Glomerular endothelial cell (primary cell): ENCODE data around the gene COG2. TPM values are rescaled to one million over a fixed set of nuclear protein-coding genes. Genes with fewer than 3 reads are reported as not detected.
"Not testable (repeated sequence)": the region's sequence is repeated elsewhere in the genome, so short reads cannot be mapped to it uniquely, and the experiment has no call there.

Source experiments
- DNase-seq: peaks from one replicate; pipeline ENCODE4 v3.0.0-alpha.2; 2011; ENCODE audit warnings: low read depth, low spot score; ENCODE audit errors: extremely low read depth
- total RNA-seq: library from RNA; depleted of rRNA; stranded (reverse); fragments of >200 nt; gene quantifications from 2 replicates; pipeline ENCODE4 v1.2.3, GENCODE V29; 2015

The COG2 gene
- total RNA-seq, 1 donor from 2014 or later, result 18.7 TPM

GRCh38 chr1:230674581-230674980 is 32.3 kb downstream of the COG2 start:
- no peak for DNase-seq

DNA sequence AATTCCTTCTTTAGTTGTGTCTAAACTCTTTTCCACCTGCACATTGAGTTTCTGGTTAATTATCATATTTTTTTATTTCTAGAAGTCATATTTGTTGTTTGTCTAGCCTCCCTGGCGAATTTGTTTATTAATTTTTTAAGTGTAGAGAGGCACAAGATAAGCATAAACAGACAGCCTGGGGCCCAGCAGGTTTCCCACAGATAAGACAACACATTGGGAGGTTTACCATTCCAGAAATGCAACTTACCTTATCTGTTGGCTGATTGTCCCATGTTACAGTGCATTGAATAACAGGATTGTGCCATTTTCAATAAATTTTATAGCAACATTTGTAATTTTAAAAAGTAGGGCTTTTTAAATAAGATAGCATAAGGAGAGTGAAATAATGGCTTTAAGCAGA is 34.9 kb downstream of the COG2 start:
- DNase-seq, result no peak

GRCh38 chr1:230679192-230679591 is 36.9 kb downstream of the COG2 start:
- no peak for DNase-seq

DNA sequence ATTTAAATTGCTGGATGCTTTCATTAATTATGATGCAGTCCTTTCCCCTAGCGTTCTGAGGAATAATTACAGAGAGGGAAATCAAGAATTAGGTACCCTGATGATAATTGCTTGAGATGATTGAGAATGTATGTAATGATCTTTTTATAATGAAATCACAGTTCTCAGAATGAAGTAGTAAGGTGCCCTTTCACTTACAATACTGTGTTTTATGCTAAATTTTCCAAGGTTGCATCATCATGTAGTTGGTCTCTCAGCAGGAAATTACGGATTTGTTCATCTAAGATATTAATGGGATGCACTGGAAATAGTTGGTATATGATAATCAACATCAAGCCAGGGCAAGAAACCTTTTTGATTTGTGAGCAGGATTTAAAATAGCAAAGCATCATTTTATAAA is 37.5 kb downstream of the COG2 start:
- DNase-seq, result no peak

- DNase-seq, result no peak
Measured at GRCh38 chr1:230680300-230681025, 38.2 kb downstream of the COG2 start.

DNA sequence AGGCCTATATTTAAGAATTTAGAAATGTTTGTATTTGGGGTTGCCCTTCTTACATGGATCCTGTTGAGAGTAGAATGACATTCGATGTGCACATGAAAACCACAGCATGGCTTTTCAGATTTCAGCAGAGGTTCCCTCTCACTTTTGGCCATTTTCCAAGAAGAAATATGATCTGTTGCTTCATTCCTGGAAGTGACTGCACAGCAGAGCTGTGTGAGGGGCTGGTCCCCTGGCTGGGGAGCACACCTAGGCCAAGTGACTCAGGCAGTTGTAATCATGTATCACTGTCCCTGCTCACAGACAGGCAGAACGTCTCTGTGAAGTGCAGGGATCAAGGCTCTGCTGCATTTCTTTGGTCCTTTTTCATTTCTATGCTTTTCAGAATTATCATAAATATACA is 39.3 kb downstream of the COG2 start:
- DNase-seq, result no peak

DNA sequence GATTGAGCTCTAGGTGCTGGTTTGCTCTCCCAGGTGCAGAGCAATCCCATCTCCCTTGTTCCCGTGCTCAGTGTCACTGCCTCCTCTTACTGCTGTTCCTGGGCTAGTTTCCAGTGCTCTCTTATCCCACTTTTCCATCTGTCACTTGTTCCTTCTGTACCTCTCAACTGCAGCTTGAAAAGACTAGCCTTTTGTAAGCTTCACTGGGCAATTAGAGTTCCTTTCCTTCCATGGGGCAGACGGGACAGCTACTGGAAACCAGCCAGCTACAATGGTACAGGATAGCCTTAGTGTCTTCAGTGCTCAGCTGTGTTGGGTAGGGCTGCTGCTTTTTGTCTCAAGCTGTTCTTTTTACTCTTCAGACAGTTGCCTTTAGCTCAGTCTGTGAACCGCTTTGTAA is 40.0 kb downstream of the COG2 start:
- no peak for DNase-seq

DNA sequence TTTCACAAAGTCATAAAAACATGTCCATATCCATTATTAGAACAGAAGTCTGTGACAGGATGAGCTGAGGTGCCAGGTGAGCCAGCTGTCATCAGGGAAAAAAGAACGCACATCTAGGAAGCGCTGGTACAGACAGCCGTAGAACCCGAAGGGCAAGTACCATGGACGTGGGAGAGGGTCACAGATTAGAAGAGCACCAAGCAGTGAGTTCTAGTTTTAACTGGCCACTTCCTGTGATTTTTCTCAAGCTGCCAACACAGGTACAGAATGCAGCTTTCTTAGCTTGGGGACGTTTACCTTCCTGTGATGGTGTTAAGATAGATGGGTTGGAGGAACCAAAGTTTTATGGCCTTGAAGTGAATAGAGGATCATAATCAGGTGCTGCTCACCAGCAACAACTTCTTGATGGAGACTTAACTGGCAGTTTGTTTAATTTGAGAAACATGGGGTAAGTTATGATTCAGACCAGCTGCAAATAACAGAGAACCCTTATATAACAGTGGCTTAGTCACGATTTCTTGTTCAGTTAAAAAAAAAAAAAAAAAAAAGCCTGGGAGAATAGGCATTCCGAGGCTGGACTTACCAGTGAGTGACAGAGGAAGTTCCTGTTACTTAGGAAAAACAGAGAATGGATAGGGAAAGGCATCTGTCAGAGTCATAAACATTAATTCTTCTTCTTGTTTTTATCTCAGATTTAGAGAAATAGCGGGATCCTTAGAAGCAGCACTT is 40.8 kb downstream of the COG2 start:
- no peak for DNase-seq

- DNase-seq, result no peak
Measured at GRCh38 chr1:230684146-230684545, 41.9 kb downstream of the COG2 start.

GRCh38 chr1:230684998-230685397 is 42.7 kb downstream of the COG2 start:
- no peak for DNase-seq

DNA sequence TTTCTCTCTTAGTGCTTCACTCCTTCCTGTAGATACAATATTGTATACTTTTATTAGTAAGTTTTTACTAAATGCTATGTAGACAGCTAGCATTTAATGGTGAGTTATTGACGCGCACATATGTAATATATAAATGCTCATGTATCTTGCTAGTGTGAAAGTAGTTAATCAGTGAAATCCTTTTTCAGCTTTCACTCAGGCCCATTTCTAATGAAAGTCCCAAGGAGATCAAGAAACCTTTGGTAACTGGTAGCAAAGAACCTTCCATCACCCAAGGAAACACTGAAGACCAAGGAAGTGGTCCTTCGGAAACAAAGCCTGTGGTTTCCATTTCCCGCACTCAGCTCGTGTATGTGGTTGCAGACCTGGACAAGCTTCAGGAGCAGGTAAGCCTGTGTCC is 44.5 kb downstream of the COG2 start:
- DNase-seq, result no peak

DNA sequence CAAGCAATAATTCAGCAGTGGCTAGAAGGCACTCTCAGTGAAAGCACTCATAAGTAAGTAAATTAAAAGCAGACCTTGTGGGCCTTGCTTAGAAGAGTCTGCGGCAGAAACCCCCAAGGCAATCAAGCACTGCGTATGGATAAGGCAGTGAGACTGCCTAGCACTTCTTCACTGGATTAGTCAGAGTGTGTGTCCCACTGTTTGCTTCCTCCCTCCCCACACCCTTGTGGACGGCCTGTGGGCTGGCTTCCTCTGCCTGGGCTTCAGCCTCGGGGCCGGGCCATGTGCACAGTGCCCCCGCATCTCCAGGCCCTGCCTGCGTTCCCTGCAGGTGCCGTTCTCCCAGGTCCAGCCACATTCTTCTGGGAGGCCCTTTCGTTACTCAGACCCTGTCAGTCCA is 47.8 kb downstream of the COG2 start:
- no peak for DNase-seq

GRCh38 chr1:230691615-230692014 is 49.3 kb downstream of the COG2 start:
- DNase-seq, result no peak

- no peak for DNase-seq
Measured at GRCh38 chr1:230693221-230693620, 50.9 kb downstream of the COG2 start.

DNA sequence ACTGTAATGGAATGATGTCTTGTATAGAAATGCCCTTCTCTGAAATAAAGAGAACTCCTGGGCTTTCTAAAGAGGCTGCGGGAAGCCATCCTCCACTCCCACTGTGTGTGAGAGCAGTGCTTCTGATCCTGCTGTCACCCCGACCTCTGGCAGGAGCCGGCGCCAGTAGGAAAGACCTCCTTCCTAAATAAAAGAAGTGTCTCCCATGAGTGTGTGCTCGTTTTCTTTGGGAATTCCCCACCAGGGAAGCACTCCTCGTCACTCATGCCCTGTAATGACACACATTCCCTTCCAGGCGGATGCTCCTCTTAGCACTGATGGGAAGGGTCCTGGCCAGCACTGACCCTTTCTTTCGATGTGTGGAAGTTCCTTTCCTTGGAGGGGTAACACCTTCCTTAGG is 51.5 kb downstream of the COG2 start:
- no peak for DNase-seq

GRCh38 chr1:230694464-230694863 is 52.2 kb downstream of the COG2 start:
- no peak for DNase-seq

- DNase-seq, result no peak
Measured at GRCh38 chr1:230694991-230695390, 52.7 kb downstream of the COG2 start.

DNA sequence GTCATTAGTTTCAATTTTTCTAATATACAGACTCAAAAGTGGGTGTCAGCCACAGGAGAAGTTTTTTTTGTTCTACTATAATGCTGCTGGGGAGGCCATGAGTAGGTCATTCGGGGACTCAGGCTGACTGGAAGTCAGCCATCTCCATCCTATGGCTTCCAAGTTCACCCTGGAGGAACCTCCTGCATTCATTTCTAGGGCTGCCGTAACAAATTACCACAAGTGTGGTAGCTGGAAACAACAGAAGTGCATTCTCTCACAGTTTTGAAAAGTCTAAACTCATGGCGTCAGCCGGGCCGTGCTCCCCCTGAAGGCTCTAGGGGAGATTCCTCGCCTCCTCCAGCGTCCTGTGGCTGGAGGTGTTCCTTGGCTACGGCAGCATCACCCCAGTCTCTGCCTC is 53.9 kb downstream of the COG2 start:
- no peak for DNase-seq

DNA sequence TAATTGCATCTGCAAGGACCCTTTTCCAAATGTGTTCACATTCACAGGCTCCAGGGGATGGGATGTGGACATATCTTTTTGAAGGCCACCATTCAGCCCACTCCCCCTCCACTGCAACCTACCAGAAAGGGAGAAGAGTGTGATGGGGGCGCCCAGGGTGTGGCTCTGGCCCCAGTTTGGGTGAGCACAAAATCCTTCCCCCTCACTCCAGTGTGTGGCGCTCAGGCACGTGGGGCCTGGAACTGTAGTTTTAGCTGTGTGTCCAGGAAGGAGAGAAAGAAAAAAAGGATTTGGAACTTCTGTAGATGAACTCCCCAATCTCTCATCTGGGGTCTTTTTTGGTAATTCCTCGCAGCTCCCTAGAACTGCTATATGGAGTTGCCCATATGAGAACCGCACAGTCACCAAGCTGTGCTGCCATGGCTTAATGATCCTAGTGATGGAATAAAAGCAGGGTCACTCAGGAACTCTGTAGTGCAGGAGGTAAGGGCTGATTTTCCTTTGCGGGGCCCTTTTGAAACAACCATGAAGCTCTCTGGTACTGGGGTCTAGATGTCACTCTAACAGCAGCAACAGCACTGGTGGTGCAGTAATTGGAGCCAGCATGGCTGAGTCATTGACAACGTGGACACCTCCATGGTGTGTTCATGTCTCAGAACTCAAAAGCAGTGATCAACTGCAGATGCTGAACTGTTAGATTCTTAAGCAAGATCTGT is 54.6 kb downstream of the COG2 start:
- DNase-seq, result no peak

GRCh38 chr1:230698130-230698529 is 55.8 kb downstream of the COG2 start:
- DNase-seq, result no peak

DNA sequence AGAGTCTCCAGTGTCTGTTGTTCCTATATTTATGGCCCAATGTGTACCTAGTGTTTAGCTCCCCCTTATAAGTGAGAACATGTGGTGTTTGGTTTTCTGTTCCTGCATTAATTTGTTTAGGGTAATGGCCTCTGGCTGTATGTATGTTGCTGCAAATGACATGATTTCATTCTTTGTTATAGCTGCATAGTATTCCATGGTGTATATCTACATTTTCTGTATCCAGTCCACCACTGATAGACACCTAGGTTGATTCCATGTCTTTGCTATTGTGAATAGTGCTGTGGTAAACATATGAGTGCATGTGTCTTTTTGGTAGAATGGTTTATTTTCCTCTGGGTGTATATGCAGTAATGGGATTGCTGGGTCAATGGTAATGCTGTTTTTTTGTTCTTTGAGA is 56.7 kb downstream of the COG2 start:
- not testable (repeated sequence) for DNase-seq

- DNase-seq, result no peak
Measured at GRCh38 chr1:230699716-230700115, 57.4 kb downstream of the COG2 start.
